K562 (cell line): Measurements from ENCODE around the gene SUPT3H. TPM values are rescaled to one million over a fixed set of nuclear protein-coding genes. Genes with fewer than 3 reads are reported as not detected.

Experiments
- ATAC-seq: fragments of 200-7000 bp; cut with Tn5 transposase; 3 replicates; pipeline ENCODE4 v1.9.1; 2020; ENCODE audit warnings: moderate library complexity
- BruUV-seq: library from RNA; stranded (reverse); fragments of 400-500 nt; replicated peaks from 2 replicates; lab custom pipeline; 2021; lab: Mats Ljungman, UMichigan
- CTCF ChIA-PET: fragments of 300-600 bp; formaldehyde crosslinking; extraction: SDS; loops from one replicate; lab custom pipeline; 2021; ENCODE audit warnings: low intra/inter-chr PET ratio; lab: Yijun Ruan, JAX
- POLR2A ChIA-PET: fragments of 300-600, 350-650 bp; sonication (Branson Sonifier 250); formaldehyde crosslinking; extraction: SDS; loops from one replicate; lab custom pipeline; 2021; ENCODE audit warnings: antibody characterized with exemption, inconsistent platforms; lab: Yijun Ruan, JAX
- DNase-seq, 4 experiments: peaks; one replicate each; pipeline versions ENCODE4 v3.0.0 to v3.0.0-alpha.2; 2011 to 2018; ENCODE audit warnings: low spot score in 3 of 4, mixed read lengths in 3 of 4; ENCODE audit errors: extremely low read depth in 1 of 4
- FAIRE-seq: peaks from 2 replicates; lab custom pipeline; 2011; peaks lifted over from hg19 to GRCh38; lab: Jason Lieb, UNC
- H2AFZ ChIP-seq: 2 replicates; pipeline ENCODE4 v1.6.0; 2011; ENCODE audit warnings: low read depth, low read length, control low read depth, inconsistent platforms
- H3K27ac ChIP-seq: fragments of 200-600 bp; 3 replicates; pipeline ENCODE4 v1.8.0; 2011; ENCODE audit warnings: low read depth, mild to moderate bottlenecking, control low read depth, inconsistent platforms, low read length, moderate library complexity, mixed read lengths; ENCODE audit errors: extremely low read depth
- H3K27me3 ChIP-seq, 2 experiments: fragments of 300-600 bp in 1 of 2; 2 replicates in 1 of 2; 3 replicates in 1 of 2; pipeline versions ENCODE4 v1.6.0 to v1.8.0; 2011; ENCODE audit warnings: inconsistent platforms in 2 of 2, low read length in 2 of 2, mild to moderate bottlenecking in 1 of 2, mixed read lengths in 1 of 2, moderate library complexity in 1 of 2; ENCODE audit not compliant: control insufficient read depth in 2 of 2, insufficient read depth in 2 of 2
- H3K36me3 ChIP-seq: fragments of 300-600 bp; 3 replicates; pipeline ENCODE4 v1.8.0; 2011; ENCODE audit warnings: mild to moderate bottlenecking, low read length, inconsistent platforms; ENCODE audit not compliant: control insufficient read depth, insufficient read depth
- H3K4me1 ChIP-seq, 2 experiments: fragments of 200-600 bp in 1 of 2; replicated peaks in 1 of 2; 2 replicates in 1 of 2; 3 replicates in 1 of 2; pipeline versions ENCODE4 v1.5.1 to v1.8.0; 2011; ENCODE audit warnings: inconsistent platforms in 2 of 2, low read length in 2 of 2, mild to moderate bottlenecking in 1 of 2, mixed read lengths in 1 of 2, moderate library complexity in 1 of 2; ENCODE audit not compliant: control insufficient read depth in 2 of 2, insufficient read depth in 2 of 2
- H3K4me2 ChIP-seq: 2 replicates; pipeline ENCODE4 v1.6.1; 2011; ENCODE audit warnings: low read length, control low read depth, inconsistent platforms, mixed read lengths; ENCODE audit not compliant: insufficient read depth
- H3K4me3 ChIP-seq: fragments of 200-600 bp; sonication (generic), shearing (Covaris generic); 2 replicates; pipeline ENCODE4 v1.5.1; 2016; ENCODE audit warnings: control low read depth, inconsistent platforms
- H3K79me2 ChIP-seq: fragments of 200-600 bp; 3 replicates; pipeline ENCODE4 v1.8.0; 2011; ENCODE audit warnings: low read length, inconsistent platforms; ENCODE audit not compliant: control insufficient read depth, insufficient read depth
- H3K9ac ChIP-seq, 2 experiments: 2 replicates each; pipeline versions ENCODE4 v1.6.0 to v1.6.1; 2011; ENCODE audit warnings: low read depth in 2 of 2, low read length in 2 of 2, control low read depth in 1 of 2, inconsistent platforms in 1 of 2, mild to moderate bottlenecking in 1 of 2, mixed read lengths in 1 of 2; ENCODE audit not compliant: insufficient read depth in 1 of 2
- H3K9me1 ChIP-seq: one replicate; pipeline ENCODE4 v1.6.0; 2011; ENCODE audit warnings: inconsistent platforms, mild to moderate bottlenecking, low read length, moderate library complexity; ENCODE audit not compliant: control insufficient read depth, insufficient read depth
- H3K9me3 ChIP-seq: replicated peaks from 2 replicates; pipeline ENCODE4 v1.5.1; 2011; ENCODE audit warnings: low read depth, low read length, inconsistent platforms; ENCODE audit not compliant: control insufficient read depth, insufficient read depth
- H4K20me1 ChIP-seq: replicated peaks from 2 replicates; pipeline ENCODE4 v1.6.1; 2011; ENCODE audit warnings: low read length, inconsistent platforms, mixed read lengths; ENCODE audit not compliant: control insufficient read depth, insufficient read depth
- CCAR2 ChIP-seq: fragments of 200-400 bp; formaldehyde crosslinking; IDR thresholded peaks from 2 replicates; pipeline ENCODE4 v1.6.1; 2017; ENCODE audit warnings: mild to moderate bottlenecking, low read depth, low read length
- ETV5 ChIP-seq: sonication (generic); formaldehyde crosslinking; IDR thresholded peaks from 2 replicates; pipeline ENCODE4 v1.4.0; 2020; ENCODE audit warnings: low read depth, mild to moderate bottlenecking, missing genetic modification reagents
- HNRNPK ChIP-seq: fragments of 200-400 bp; formaldehyde crosslinking; IDR thresholded peaks from one replicate; pipeline ENCODE4 v1.6.1; 2018; ENCODE audit warnings: mild to moderate bottlenecking, low read depth, low read length; ENCODE audit not compliant: poor library complexity, severe bottlenecking
- MBD2 ChIP-seq: sonication (generic); IDR thresholded peaks from 2 replicates; pipeline ENCODE4 v1.6.1; 2016; ENCODE audit warnings: low read depth, borderline replicate concordance
- POLR2AphosphoS2 ChIP-seq: IDR thresholded peaks from 2 replicates; pipeline ENCODE4 v1.6.1; 2012; ENCODE audit warnings: low read length, improper control_type of control experiment
- POLR2AphosphoS5 ChIP-seq: IDR thresholded peaks from 2 replicates; pipeline ENCODE4 v1.6.1; 2011; ENCODE audit warnings: mild to moderate bottlenecking, low read depth, low read length, moderate library complexity; ENCODE audit not compliant: control insufficient read depth, insufficient read depth
- PTRF ChIP-seq: fragments of 450-650 bp; IDR thresholded peaks from 2 replicates; pipeline ENCODE4 v1.6.1; 2016; ENCODE audit warnings: mild to moderate bottlenecking, missing genetic modification characterization, missing compliant biosample characterization
- SAFB2 ChIP-seq: fragments of 200-400 bp; formaldehyde crosslinking; IDR thresholded peaks from 2 replicates; pipeline ENCODE4 v1.6.1; 2018; ENCODE audit warnings: borderline replicate concordance, low read length, low read depth, moderate library complexity; ENCODE audit not compliant: severe bottlenecking
- SIRT6 ChIP-seq: IDR thresholded peaks from one replicate; pipeline ENCODE4 v1.6.1; 2012; ENCODE audit warnings: low read depth, mild to moderate bottlenecking, control low read depth, inconsistent platforms, low read length, moderate library complexity
- SREBF2 ChIP-seq: sonication (generic); formaldehyde crosslinking; IDR thresholded peaks from 2 replicates; pipeline ENCODE4 v1.4.0; 2020; ENCODE audit warnings: mild to moderate bottlenecking, missing genetic modification reagents
- TGIF2 ChIP-seq: sonication (generic); formaldehyde crosslinking; IDR thresholded peaks from 2 replicates; pipeline ENCODE4 v1.8.1; 2022; ENCODE audit warnings: mild to moderate bottlenecking, missing genetic modification reagents, moderate library complexity
- TOE1 ChIP-seq, 2 experiments: fragments of 450-650 bp in 1 of 2; sonication (generic) in 1 of 2; formaldehyde crosslinking in 1 of 2; IDR thresholded peaks; 2 replicates each; pipeline versions ENCODE4 v1.7.1 to v1.8.0; 2016 to 2022; ENCODE audit warnings: borderline replicate concordance in 2 of 2, mild to moderate bottlenecking in 2 of 2, antibody characterized with exemption in 1 of 2, inconsistent platforms in 1 of 2, low read depth in 1 of 2, missing genetic modification reagents in 1 of 2, moderate library complexity in 1 of 2
- ZBTB17 ChIP-seq: fragments of 450-650 bp; formaldehyde crosslinking; IDR thresholded peaks from 2 replicates; pipeline ENCODE4 v1.4.0; 2020; ENCODE audit warnings: mild to moderate bottlenecking
- ZNF766 ChIP-seq: fragments of 200-800 bp; sonication (Bioruptor generic); conservative IDR thresholded peaks from 2 replicates; pipeline ENCODE4 v1.6.1; 2016; ENCODE audit warnings: missing genetic modification characterization, missing compliant biosample characterization
- WGBS: fragments of 100-300 bp; shearing (Covaris generic); methylation state at CpG from one replicate; pipeline ENCODE4 v1.1.6; 2016; ENCODE audit warnings: low coverage, mixed read lengths; ENCODE audit not compliant: insufficient coverage; ENCODE audit errors: missing lambda C conversion rate; 5-methylcytosine and 5-hydroxymethylcytosine counted together
- in situ Hi-C: fragments of 300-500 bp; cut with MboI; formaldehyde crosslinking; loops from 4 replicates; pipeline ENCODE4 v1.15.0; 2018; ENCODE audit warnings: inconsistent platforms, mixed read lengths
- intact Hi-C: fragments of 100-400 bp; cut with micrococcal nuclease; formaldehyde crosslinking; loops from 2 replicates; pipeline ENCODE4 v1.14.2; 2022
- polyA plus RNA-seq, 8 experiments: library from polyadenylated mRNA; depleted of rRNA in 4 of 8; stranded (reverse) in 5 of 8; unstranded in 3 of 8; fragments of >200 nt; fragmentation: Nextera tagmentation in 2 of 8; fragmentation: Illumina TruSeq in 1 of 8; extraction: Ambion mirVana in 2 of 8; extraction: Trizol in 1 of 8; gene quantifications; 2 replicates each; pipeline versions ENCODE4 v1.2.1 to v1.2.3, GENCODE V29; 2011 to 2014; ENCODE audit warnings: inconsistent platforms in 1 of 8, missing spikeins in 1 of 8
- total RNA-seq, 7 experiments: library from RNA; depleted of rRNA in 6 of 7; stranded (reverse); fragments of >200 nt in 6 of 7; fragmentation: Illumina TruSeq in 2 of 7; extraction: Trizol in 2 of 7; gene quantifications; 2 replicates each; pipeline versions ENCODE4 v1.2.1 to v1.2.3, GENCODE V29; 2011 to 2021; ENCODE audit warnings: low replicate concordance in 1 of 7
- TF ChIP-seq, protein P1 (sequence below): fragments of 450-650 bp; IDR thresholded peaks from 2 replicates; pipeline ENCODE4 v1.6.1; 2016; ENCODE audit warnings: antibody characterized with exemption
- TF ChIP-seq, protein P2 (sequence below), 2 experiments: fragments of 250-450 bp in 1 of 2; fragments of 450-650 bp in 1 of 2; sonication (Bioruptor Pico) in 1 of 2; IDR thresholded peaks; 2 replicates each; pipeline versions ENCODE4 v1.6.1 to v1.8.0; 2016 to 2021; ENCODE audit warnings: mild to moderate bottlenecking in 2 of 2, moderate library complexity in 2 of 2, missing compliant biosample characterization in 1 of 2, missing genetic modification characterization in 1 of 2

SUPT3H gene
- total and polyA plus RNA-seq, 9 of the 15 experiments (the other 6 are each of a cell fraction or from before 2014, with no cell fraction given) = 7.2 to 16.3 (median 11.9) TPM

DNA sequence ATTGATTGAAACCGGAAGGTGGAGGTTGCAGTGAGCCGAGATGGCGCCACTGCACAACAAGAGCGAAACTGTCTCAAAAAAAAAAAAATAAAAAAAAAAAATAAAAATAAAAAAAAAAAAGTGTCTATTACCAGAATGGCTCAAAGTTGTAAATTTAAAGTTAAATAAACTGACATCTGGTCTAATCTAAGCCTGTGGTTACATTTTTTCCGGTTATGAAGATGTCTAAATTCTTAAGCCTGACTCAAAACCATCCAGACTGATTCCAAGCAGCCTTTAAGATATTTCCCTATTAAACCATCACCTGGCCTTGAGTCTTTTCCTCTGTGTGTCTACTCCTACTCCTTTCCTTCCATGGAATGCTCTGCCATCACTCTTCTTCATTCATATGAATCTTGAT is 421.3 kb downstream of the SUPT3H start:
- Histone ChIP-seq H2AFZ (no peak overlapping the region), H3K79me2 (no peaks in the 10 kb centered on the region), H4K20me1 (no peaks in the 10 kb centered on the region), H3K36me3 (no peaks in the 10 kb centered on the region), H3K27ac (no peak overlapping the region), H3K4me1 (peaks cover 0 to 3% of the 10 kb centered on the region in 2 experiments; a peak in 1 of 5 replicates), H3K4me3 (no peak overlapping the region), H3K4me2 (no peak overlapping the region), H3K9me1 (no peaks in the 10 kb centered on the region), H3K27me3 (no peaks in the 10 kb centered on the region)
- ChIA-PET POLR2A (no interaction called here), CTCF (no interaction called here)
- no peak for DNase-seq
- no peak for ATAC-seq
- TF ChIP-seq SREBF2 (CRISPR knock-in tag) (no peak), MBD2 (no peak), POLR2AphosphoS5 (no peak), TGIF2 (no peak), ETV5 (no peak), TOE1 (IDR thresholded peaks at IDR 0.05; ENCODE audit: borderline replicate concordance) (no peak), TOE1 (CRISPR knock-in tag; IDR thresholded peaks at IDR 0.05; ENCODE audit: borderline replicate concordance, low read depth) (no peak), SAFB2 (no peak), ZBTB17 (CRISPR knock-in tag) (no peak), POLR2AphosphoS2 (no peak), PTRF (tag) (no peak), SIRT6 (no peak), CCAR2 (no peak), ZNF766 (CRISPR knock-in tag) (no peak), HNRNPK (no peak)
- TF ChIP-seq, protein P1, sequence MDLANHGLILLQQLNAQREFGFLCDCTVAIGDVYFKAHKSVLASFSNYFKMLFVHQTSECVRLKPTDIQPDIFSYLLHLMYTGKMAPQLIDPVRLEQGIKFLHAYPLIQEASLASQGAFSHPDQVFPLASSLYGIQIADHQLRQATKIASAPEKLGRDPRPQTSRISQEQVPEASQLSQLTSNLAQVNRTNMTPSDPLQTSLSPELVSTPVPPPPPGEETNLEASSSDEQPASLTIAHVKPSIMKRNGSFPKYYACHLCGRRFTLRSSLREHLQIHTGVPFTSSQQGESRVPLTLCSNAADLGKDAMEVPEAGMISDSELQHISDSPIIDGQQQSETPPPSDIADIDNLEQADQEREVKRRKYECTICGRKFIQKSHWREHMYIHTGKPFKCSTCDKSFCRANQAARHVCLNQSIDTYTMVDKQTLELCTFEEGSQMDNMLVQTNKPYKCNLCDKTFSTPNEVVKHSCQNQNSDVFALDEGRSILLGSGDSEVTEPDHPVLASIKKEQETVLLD = no peak
- TF ChIP-seq, protein P2, sequence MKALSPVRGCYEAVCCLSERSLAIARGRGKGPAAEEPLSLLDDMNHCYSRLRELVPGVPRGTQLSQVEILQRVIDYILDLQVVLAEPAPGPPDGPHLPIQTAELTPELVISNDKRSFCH (CRISPR knock-in tag; IDR thresholded peaks at IDR 0.05) = no peak
- TF ChIP-seq, protein P2 (tag; IDR thresholded peaks at IDR 0.05) = no peak
- TF ChIP-seq, all 486 proteins: peak for 0
- Histone ChIP-seq H3K9ac (no peak overlapping the region), H3K9me3 (no peaks in the 10 kb centered on the region)
- no TSS peak for BruUV-seq
- in situ Hi-C loops (no loop called here), intact Hi-C loops (no loop called here)
- 80% methylated on average over 4 of the region's 5 CpGs for WGBS
- FAIRE-seq = no peak
